ENCODE measurements around the gene ZNF556. TPM values are rescaled to one million over a fixed set of nuclear protein-coding genes. Genes with fewer than 3 reads are reported as not detected.

The ZNF556 gene
- total RNA-seq, 1 experiment from 2014 or later = 0.04 TPM

GRCh38 chr19:2853015-2853606 is 14.0 kb upstream of the ZNF556 start:
- Histone ChIP-seq H3K4me3 (ENCODE audit: low read length) (no peak overlapping the region; the same call in 1 of the 2 replicates), H3F3A (ENCODE audit: low read length, unreplicated experiment) (no peaks in the 10 kb centered on the region), H2AFZ (ENCODE audit: low read length) (no peak overlapping the region), H3K9ac (ENCODE audit: low read length) (no peak overlapping the region), H3K27me3 (ENCODE audit: low read length) (no peaks in the 10 kb centered on the region), H3K36me3 (ENCODE audit: low read depth, low read length) (peaks cover 55% of the 10 kb centered on the region), H3K4me1 (ENCODE audit: insufficient read depth, low read length) (no peaks in the 10 kb centered on the region), H4K20me1 (ENCODE audit: low read length) (no peaks in the 10 kb centered on the region), H3K27ac (ENCODE audit: low read length) (no peak overlapping the region), H3K9me3 (ENCODE audit: low read length) (peaks cover 41% of the 10 kb centered on the region), H3K4me2 (ENCODE audit: low read length) (no peak overlapping the region), H3K9me2 (replicated peaks; ENCODE audit: low read length) (no peaks in the 10 kb centered on the region), H3K79me2 (ENCODE audit: low read length) (no peaks in the 10 kb centered on the region)
- ChIA-PET POLR2A (ENCODE audit: unreplicated experiment) (no interaction called here), CTCF (no interaction called here)
- BruUV-seq (replicated peaks) = TSS peak; percentile 4
- DNase-seq (no peak), ATAC-seq (no peak)
- intact Hi-C loops (cut with micrococcal nuclease) = no loop called here
- TF ChIP-seq EZH2phosphoT487 (IDR thresholded peaks at IDR 0.05; ENCODE audit: borderline replicate concordance, low read length) (no peak), CTCF (conservative IDR thresholded peaks at IDR 0.05; ENCODE audit: low read depth, low read length) (no peak), EZH2 (IDR thresholded peaks at IDR 0.05; ENCODE audit: low read length, unreplicated experiment) (no peak)

GRCh38 chr19:2854849-2855248 is 12.3 kb upstream of the ZNF556 start:
- H3K9ac ChIP-seq (ENCODE audit: low read length) = no peak overlapping the region
- ChIA-PET POLR2A (ENCODE audit: unreplicated experiment) (no interaction called here), CTCF (no interaction called here)
- no peaks in the 10 kb centered on the region for H3K27me3 ChIP-seq (ENCODE audit: low read length)
- DNase-seq (no peak), ATAC-seq (no peak)
- H4K20me1 ChIP-seq (ENCODE audit: low read length) = no peaks in the 10 kb centered on the region
- H3K9me3 ChIP-seq (ENCODE audit: low read length) = peaks cover 41% of the 10 kb centered on the region
- no peaks in the 10 kb centered on the region for H3K4me1 ChIP-seq (ENCODE audit: insufficient read depth, low read length)
- no peak overlapping the region for H3K4me3 ChIP-seq (ENCODE audit: low read length)
- no peak for TF ChIP-seq EZH2 (IDR thresholded peaks at IDR 0.05; ENCODE audit: low read length, unreplicated experiment)
- no peak for TF ChIP-seq CTCF (conservative IDR thresholded peaks at IDR 0.05; ENCODE audit: low read depth, low read length)
- TF ChIP-seq EZH2phosphoT487 (IDR thresholded peaks at IDR 0.05; ENCODE audit: borderline replicate concordance, low read length) = no peak
- H3K9me2 ChIP-seq (replicated peaks; ENCODE audit: low read length) = no peaks in the 10 kb centered on the region
- no peak overlapping the region for H3K27ac ChIP-seq (ENCODE audit: low read length)
- no TSS peak for BruUV-seq (replicated peaks)
- H3K79me2 ChIP-seq (ENCODE audit: low read length) = no peaks in the 10 kb centered on the region
- no peak overlapping the region for H2AFZ ChIP-seq (ENCODE audit: low read length)
- intact Hi-C loops (cut with micrococcal nuclease) = no loop called here
- no peaks in the 10 kb centered on the region for H3F3A ChIP-seq (ENCODE audit: low read length, unreplicated experiment)
- peaks cover 51% of the 10 kb centered on the region for H3K36me3 ChIP-seq (ENCODE audit: low read depth, low read length)
- no peak overlapping the region for H3K4me2 ChIP-seq (ENCODE audit: low read length)

- Histone ChIP-seq H3K4me3 (ENCODE audit: low read length) (no peak overlapping the region), H2AFZ (ENCODE audit: low read length) (no peak overlapping the region), H4K20me1 (ENCODE audit: low read length) (no peaks in the 10 kb centered on the region), H3K79me2 (ENCODE audit: low read length) (no peaks in the 10 kb centered on the region), H3K27ac (ENCODE audit: low read length) (no peak overlapping the region), H3K9ac (ENCODE audit: low read length) (no peak overlapping the region), H3K27me3 (ENCODE audit: low read length) (no peaks in the 10 kb centered on the region), H3K9me2 (replicated peaks; ENCODE audit: low read length) (no peaks in the 10 kb centered on the region), H3K9me3 (ENCODE audit: low read length) (peaks cover 33% of the 10 kb centered on the region), H3K4me2 (ENCODE audit: low read length) (no peak overlapping the region), H3K4me1 (ENCODE audit: insufficient read depth, low read length) (no peaks in the 10 kb centered on the region), H3F3A (ENCODE audit: low read length, unreplicated experiment) (no peaks in the 10 kb centered on the region), H3K36me3 (ENCODE audit: low read depth, low read length) (peaks cover 37% of the 10 kb centered on the region)
- no peak for TF ChIP-seq EZH2phosphoT487 (IDR thresholded peaks at IDR 0.05; ENCODE audit: borderline replicate concordance, low read length)
- no peak for TF ChIP-seq CTCF (conservative IDR thresholded peaks at IDR 0.05; ENCODE audit: low read depth, low read length)
- TF ChIP-seq EZH2 (IDR thresholded peaks at IDR 0.05; ENCODE audit: low read length, unreplicated experiment) = no peak
- ChIA-PET CTCF (no interaction called here), POLR2A (ENCODE audit: unreplicated experiment) (no interaction called here)
- DNase-seq = no peak
- ATAC-seq = no peak
- intact Hi-C loops (cut with micrococcal nuclease) = no loop called here
- BruUV-seq (replicated peaks) = no TSS peak
Measured at GRCh38 chr19:2856457-2857050, 10.6 kb upstream of the ZNF556 start.

Measured in PC-3 (cell line).